Erythroblast (primary cell): Measurements from ENCODE around the gene CYP4F22.

Experiments used
- DNase-seq, 2 experiments: peaks; one replicate each; lab custom pipeline; 2025; lab: John Stamatoyannopoulos, UW
- GATA1 ChIP-seq: IDR thresholded peaks from 2 replicates; pipeline ENCODE4 v1.6.1; 2011; ENCODE audit warnings: low read depth, mild to moderate bottlenecking, control low read depth, low read length, moderate library complexity
- POLR2A ChIP-seq: IDR thresholded peaks from 2 replicates; pipeline ENCODE4 v1.6.1; 2011; ENCODE audit warnings: mild to moderate bottlenecking, low read length

The CYP4F22 gene

GRCh38 chr19:15556634-15557181 lies 48.4 kb downstream of the CYP4F22 start:
- DNase-seq, result no peak

GRCh38 chr19:15557223-15557622 lies 48.9 kb downstream of the CYP4F22 start:
- TF ChIP-seq GATA1 (no peak), POLR2A (no peak)

More at GRCh38 chr19:15556634-15557181, 48.4 kb downstream of the CYP4F22 start:
- TF ChIP-seq GATA1, result no peak
- no peak for TF ChIP-seq POLR2A

DNA sequence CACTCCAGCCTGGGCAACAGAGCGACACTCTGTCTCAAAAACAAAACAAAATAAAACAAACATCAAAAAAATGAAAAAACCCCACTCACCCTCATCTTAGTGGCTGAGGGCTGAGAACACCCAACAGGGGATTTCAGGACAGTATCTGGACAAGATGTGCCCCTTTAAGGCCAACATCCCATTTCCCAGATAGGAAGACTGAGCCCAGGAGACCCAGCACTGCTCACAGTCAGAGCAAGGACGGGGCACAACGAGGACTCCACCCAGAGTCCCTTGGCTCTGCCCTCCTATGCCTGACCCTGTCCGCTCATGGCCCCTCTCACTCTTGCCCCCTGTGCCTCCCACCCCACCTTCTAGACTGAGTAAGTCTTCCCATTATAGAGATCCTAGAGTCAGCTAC lies 53.8 kb downstream of the CYP4F22 start:
- DNase-seq, result no peak
- no peak for TF ChIP-seq POLR2A
- TF ChIP-seq GATA1, result no peak

More at GRCh38 chr19:15557223-15557622, 48.9 kb downstream of the CYP4F22 start:
- no peak for DNase-seq

DNA sequence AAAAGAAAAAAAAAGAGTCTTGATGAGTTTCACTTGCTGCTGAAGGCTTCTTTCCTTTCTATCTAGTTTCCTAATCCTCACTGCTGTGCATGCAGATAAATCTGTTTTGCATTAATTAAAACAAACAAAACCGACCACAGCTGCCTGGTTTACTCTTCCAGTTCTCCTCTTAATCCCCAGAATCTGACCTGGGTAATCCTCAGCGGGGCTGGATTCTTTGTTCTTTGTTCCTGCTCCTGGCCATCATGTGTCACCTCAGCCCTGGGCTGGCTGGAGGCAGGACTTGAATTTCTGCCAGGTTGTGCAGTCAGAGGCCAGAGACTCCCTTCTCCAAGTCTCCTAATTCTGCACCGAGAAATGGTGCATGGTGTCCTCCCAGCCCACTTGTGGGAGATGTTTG lies 54.5 kb downstream of the CYP4F22 start:
- no peak for DNase-seq

GRCh38 chr19:15563325-15563794 lies 55.0 kb downstream of the CYP4F22 start:
- TF ChIP-seq GATA1 (no peak), POLR2A (no peak)
- peak; percentile 75 to 76 for DNase-seq

More for the DNA sequence above, 54.5 kb downstream of the CYP4F22 start:
- TF ChIP-seq POLR2A (no peak), GATA1 (no peak)

- TF ChIP-seq POLR2A (no peak), GATA1 (no peak)
These were observed 55.6 kb downstream of the CYP4F22 start for GRCh38 chr19:15563931-15564330.

GRCh38 chr19:15564534-15565168 lies 56.3 kb downstream of the CYP4F22 start:
- no peak for DNase-seq
- TF ChIP-seq GATA1 (no peak), POLR2A (no peak)

More at GRCh38 chr19:15563931-15564330, 55.6 kb downstream of the CYP4F22 start:
- DNase-seq, result no peak

DNA sequence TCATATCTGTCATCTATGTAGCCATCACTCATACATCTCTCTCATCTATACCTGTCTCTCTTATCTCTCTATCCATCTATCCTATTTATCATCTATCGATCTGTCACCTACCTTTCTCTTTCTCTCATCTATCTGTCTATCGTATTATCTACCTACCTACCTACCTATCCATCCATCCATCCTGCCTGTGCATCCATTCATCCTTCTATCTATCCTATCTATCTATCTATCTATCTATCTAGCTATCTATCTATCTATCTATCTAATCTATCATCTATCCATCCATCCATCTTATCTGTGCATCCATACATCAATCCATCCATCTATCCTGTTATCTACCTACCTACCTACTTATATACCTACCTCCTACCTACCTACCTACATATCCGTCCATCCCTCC lies 62.1 kb downstream of the CYP4F22 start:
- no peak for DNase-seq
- no peak for TF ChIP-seq POLR2A
- TF ChIP-seq GATA1, result no peak

DNA sequence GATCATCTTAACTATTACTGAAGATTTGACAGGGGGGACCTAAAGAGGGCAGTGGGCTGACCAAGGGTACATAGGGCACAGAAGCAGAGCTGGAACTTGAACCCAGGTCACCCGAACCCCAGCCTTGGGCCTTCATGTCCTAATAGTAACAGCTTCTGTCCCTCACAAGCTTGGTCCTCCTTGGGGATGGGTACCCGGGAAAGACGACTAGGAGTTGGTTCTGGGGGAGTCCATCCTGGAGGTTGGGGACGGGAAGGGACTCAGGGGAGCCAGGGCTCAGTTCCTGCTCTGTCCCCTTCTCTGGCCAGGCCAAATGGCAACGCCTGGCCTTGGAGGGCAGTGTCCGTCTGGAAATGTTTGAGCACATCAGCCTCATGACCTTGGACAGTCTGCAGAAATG lies 67.1 kb downstream of the CYP4F22 start:
- TF ChIP-seq POLR2A, result no peak
- no peak for TF ChIP-seq GATA1

GRCh38 chr19:15576526-15577156 lies 68.3 kb downstream of the CYP4F22 start:
- no peak for DNase-seq
- no peak for TF ChIP-seq POLR2A
- no peak for TF ChIP-seq GATA1

More for the DNA sequence above, 67.1 kb downstream of the CYP4F22 start:
- DNase-seq, result no peak

DNA sequence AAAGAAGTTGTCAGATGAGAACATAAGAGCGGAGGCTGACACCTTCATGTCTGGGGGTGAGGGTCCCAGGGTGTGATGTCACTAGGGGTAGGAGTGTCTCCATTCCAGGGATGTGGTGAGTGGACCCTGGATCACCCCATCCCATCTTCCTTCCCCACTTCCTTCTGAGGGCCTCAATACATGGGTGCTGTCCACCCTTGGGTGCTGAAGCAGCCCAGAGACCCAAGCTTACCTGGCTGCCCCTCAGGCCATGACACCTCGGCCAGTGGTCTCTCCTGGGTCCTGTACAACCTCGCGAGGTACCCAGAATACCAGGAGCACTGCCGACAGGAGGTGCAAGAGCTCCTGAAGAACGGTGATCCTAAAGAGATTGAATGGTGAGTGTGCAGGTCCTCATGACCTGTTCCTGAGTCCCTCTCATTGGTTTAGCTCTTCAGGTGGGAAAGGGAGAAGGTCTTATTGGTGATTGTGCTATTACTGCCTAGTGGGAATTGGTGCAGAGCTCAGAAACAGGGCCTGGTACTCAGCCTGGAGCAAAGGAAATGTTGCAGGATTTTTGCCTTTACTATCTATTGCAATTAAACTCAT lies 69.0 kb downstream of the CYP4F22 start:
- DNase-seq, result no peak
- TF ChIP-seq POLR2A (no peak), GATA1 (no peak)

GRCh38 chr19:15583346-15583745 lies 75.0 kb downstream of the CYP4F22 start:
- no peak for DNase-seq
- no peak for TF ChIP-seq GATA1
- no peak for TF ChIP-seq POLR2A

DNA sequence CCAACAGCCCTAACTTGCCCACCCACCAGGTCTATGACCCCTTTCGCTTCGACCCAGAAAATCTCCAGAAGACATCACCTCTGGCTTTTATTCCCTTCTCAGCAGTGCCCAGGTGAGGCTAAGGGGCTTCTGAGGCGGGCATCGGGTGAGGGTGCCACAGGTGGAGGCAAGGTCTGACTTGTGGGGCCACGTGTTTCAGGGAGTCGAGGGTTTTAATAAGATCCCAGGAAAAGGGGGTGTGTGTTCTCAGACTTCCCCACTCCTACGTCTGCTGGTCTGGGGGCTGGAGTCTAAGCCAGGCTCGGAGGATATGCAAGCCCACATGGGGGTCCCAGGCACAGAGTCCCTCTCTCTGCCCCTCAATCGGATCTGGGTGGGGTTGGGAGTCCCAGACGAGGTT lies 75.8 kb downstream of the CYP4F22 start:
- no peak for TF ChIP-seq POLR2A
- TF ChIP-seq GATA1, result no peak
- DNase-seq, result no peak

DNA sequence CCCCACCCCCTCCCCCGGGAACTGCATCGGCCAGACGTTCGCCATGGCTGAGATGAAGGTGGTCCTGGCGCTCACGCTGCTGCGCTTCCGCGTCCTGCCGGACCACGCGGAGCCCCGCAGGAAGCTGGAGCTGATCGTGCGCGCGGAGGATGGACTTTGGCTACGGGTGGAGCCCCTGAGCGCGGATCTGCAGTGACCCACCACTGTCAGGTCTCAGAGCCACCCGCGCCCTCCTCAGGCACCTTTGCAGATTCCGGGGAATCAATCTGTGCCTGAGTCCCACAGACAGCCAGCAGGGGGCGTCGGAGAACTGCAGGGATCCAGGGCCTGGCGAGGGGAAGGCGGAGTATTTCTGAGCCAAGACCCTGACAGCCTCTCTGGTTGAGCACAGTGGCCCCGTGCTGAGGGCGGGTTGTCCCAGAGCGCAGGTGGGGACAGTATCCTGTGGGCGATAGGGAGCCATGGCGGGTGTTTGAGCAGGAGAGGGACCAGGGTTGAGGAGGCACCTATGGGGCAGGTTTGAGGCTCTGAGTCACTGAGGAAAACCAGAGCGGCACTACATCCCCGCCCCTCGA lies 76.3 kb downstream of the CYP4F22 start:
- peak; percentile 60 to 82 for DNase-seq

More for the DNA sequence above, 76.3 kb downstream of the CYP4F22 start:
- no peak for TF ChIP-seq POLR2A
- TF ChIP-seq GATA1, result no peak
